Raji (cell line): Measurements from ENCODE around the gene MUC2.

Experiments
- POLR2A ChIP-seq: IDR thresholded peaks from 2 replicates; pipeline ENCODE4 v1.6.1; 2011; ENCODE audit warnings: low read depth, low read length, control low read depth; ENCODE audit not compliant: insufficient read depth

MUC2 gene

GRCh38 chr11:1074244-1075221, at the start of gene MUC2:
Gene MUC2, plus strand, starts transcription at chr11:1074874.
- TF ChIP-seq POLR2A, result no peak

- TF ChIP-seq POLR2A, result no peak
Observed at GRCh38 chr11:1025410-1026162, 49.1 kb upstream of the MUC2 start.

DNA sequence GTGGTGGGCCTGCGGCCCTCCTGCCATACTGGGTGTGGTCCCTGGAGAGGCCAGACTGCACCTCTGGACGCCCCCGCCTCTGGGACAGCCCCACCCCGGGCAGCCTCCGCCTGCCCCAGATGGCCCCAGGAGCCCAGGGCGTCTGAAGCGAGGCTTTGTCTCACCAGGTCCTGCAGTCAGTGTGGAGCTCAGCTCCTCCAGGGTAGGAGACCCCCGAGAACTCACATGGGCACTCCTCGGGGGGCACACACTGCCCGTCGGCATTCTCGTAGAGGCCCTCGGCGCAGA, 48.6 kb upstream of the MUC2 start:
- TF ChIP-seq POLR2A, result no peak

DNA sequence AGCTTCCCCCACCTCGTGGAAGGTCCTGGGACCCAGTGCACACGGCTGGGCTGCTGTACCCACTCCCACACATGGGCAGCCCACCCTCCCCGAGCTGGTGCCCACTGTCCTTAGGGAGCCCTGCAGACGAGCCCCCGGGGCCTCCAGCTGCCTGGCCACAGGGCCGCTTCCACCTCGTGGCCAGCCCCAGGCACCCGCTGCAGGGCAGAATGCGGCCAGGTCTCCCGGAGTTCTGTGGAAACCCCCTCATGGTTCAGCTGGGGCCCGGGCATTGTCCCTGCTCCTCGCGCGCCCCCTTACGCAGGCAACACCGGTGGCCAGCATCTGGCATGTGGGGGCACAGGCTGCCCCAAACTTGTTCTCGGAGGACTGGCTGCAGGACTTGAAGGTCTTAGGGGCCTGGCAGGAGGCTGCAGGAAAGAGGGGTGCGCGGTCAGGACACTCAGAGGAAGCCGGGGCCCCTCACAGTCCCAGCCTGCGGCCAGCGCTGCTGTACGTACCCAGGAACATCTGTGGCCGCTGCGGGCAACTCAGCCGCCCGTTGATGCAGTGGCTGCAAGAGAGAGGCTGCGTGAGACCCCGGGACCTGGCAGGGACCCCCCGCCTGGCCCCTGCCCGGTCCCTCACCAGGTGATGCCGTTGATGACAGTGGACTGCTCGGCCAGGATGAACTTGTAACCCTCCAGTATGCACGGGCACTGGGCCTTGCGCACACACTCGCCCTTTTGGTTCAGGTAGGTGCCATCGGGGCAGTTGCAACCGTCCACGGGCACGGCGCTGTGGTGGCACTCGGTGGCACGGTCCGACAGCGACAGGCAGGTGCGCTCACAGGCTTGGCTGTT, 47.8 kb upstream of the MUC2 start:
- no peak for TF ChIP-seq POLR2A

- no peak for TF ChIP-seq POLR2A
Observed at GRCh38 chr11:1027483-1028290, 47.0 kb upstream of the MUC2 start.

DNA sequence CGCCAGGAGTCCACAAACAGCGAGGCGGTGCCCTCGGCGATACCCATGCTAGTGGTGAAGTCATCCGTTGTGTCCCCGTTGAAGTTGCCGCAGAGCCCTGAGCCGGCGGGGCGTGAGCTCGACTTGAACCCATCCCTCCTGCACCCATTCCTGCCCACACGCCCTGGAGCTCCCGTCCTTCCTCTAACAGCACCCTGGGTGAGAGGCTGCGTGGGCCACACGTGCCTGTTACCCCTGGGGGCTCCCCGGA, 46.5 kb upstream of the MUC2 start:
- no peak for TF ChIP-seq POLR2A

DNA sequence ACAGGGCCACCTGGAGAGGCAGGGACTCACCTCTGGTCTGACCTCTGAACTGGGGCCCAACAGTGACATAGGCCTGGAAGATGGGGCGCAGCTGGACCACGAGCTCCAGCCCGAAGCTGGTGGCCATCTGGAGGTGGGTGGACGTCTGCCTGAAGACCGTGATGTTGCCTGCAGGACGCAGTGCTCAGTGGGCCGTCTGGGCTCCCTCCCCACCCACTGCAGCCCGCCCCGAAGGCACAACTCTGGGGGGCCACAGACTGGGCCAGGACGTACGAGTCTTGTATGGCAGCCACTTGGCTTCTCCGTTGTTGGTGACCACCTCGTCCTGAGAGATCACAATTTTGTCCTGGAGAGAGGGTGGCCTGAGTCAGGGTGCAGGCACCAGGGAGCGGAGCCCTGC, 46.1 kb upstream of the MUC2 start:
- no peak for TF ChIP-seq POLR2A

DNA sequence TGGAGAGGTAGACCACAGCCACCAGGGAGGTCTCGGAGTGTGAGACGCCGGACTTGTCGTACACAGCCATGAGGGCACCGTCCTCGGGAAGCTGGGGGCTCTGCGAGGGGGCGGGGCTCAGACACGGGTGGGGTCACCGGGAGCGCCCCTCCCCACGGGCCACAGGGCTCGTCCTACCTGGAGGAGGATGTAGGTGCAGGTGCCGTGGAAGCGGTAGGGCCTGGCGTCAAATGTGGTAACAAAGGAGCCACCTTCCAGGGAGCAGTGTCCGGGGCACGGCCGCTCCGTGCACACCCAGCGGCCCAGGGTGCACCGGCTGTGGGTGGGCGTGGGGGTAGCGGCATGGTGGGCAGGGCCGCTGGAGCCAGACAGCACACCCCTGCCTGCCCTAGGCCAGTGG, 45.6 kb upstream of the MUC2 start:
- no peak for TF ChIP-seq POLR2A

GRCh38 chr11:1029654-1030053, 45.0 kb upstream of the MUC2 start:
- TF ChIP-seq POLR2A, result no peak

GRCh38 chr11:1030086-1030485, 44.6 kb upstream of the MUC2 start:
- no peak for TF ChIP-seq POLR2A

DNA sequence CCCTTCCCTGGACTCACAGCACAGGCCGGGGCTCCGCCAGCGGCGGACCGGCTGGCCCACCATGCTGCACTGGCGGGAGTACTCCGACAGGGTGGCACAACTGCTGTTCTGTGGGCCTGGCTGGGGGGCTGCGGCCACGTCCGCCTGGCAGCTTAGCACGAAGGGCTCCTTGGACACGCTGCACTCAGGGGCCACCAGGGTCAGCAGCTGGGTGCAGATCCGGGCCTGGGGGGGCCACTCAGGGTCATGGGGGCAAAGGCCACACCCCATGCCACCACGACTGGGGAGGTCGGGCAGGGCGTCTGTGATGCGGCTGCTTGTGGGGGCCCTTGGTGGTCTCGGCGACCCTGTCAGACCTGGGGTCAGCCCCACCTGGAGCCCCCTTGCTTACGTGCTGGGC, 44.1 kb upstream of the MUC2 start:
- no peak for TF ChIP-seq POLR2A

DNA sequence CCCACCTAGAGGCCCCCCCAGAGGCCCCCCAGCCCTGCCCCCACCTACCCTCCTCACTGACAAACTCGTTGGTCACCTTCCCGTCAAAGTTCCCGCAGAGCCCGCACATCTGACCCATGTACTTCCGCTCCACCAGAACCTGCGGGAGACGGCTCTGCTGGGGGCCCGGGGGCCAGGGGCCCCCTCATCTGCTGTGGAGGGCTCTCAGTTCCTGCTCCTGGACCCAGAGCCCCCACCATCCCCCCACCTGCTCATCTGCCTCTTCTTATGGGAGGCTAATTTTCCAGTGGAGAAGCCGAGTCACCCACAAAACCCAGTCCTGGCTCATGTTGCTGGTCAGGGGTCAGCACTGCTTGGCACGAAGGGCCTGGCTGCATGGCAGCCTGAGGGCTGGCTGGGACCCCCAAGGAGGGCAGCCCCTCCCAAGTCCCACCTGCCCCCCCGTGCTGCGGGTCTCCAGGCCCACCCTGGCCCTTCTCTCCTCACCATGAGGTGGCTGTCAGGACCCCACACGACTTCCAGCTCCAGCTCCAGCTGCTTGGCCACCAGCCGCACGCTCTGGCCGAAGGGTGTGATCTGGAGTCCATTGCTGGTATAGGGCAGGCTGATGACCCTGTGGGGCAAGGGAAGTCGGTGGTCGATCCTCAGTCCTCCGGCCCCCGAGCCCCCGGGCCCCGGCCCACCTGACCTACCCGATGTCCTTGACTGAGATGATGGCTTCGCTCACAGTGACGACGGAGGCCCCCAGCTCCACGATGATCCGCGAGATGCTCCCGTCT, 43.4 kb upstream of the MUC2 start:
- no peak for TF ChIP-seq POLR2A

- TF ChIP-seq POLR2A, result no peak
Observed at GRCh38 chr11:1032310-1032891, 42.3 kb upstream of the MUC2 start.
